Kidney epithelial cell (primary cell): Measurements from ENCODE around the gene FBXL15. TPM values are rescaled to one million over a fixed set of nuclear protein-coding genes. Genes with fewer than 3 reads are reported as not detected.

Source experiments
- DNase-seq: peaks from one replicate; pipeline ENCODE4 v3.0.0-alpha.2; 2010; ENCODE audit warnings: low read depth
- H3K27me3 ChIP-seq: 2 replicates; pipeline ENCODE4 v1.6.0; 2011; ENCODE audit warnings: low read length; ENCODE audit not compliant: control insufficient read depth, insufficient read depth
- H3K36me3 ChIP-seq: 2 replicates; pipeline ENCODE4 v1.5.1; 2011; ENCODE audit warnings: low read length; ENCODE audit not compliant: control insufficient read depth, insufficient read depth
- H3K4me3 ChIP-seq: 2 replicates; pipeline ENCODE4 v1.5.1; 2011; ENCODE audit warnings: low read depth, mild to moderate bottlenecking, control low read depth, low read length
- total RNA-seq: library from RNA; depleted of rRNA; stranded (reverse); fragments of >200 nt; gene quantifications from 2 replicates; pipeline ENCODE4 v1.2.3, GENCODE V29; 2015
- TF ChIP-seq, protein P1 (sequence below): IDR thresholded peaks from 2 replicates; pipeline ENCODE4 v1.5.1; 2011; ENCODE audit warnings: mild to moderate bottlenecking, moderate library complexity, low read length, control low read depth, inconsistent platforms; ENCODE audit not compliant: insufficient read depth, poor library complexity, severe bottlenecking

The FBXL15 gene
- total RNA-seq, 1 donor from 2014 or later, result 20.6 TPM

DNA sequence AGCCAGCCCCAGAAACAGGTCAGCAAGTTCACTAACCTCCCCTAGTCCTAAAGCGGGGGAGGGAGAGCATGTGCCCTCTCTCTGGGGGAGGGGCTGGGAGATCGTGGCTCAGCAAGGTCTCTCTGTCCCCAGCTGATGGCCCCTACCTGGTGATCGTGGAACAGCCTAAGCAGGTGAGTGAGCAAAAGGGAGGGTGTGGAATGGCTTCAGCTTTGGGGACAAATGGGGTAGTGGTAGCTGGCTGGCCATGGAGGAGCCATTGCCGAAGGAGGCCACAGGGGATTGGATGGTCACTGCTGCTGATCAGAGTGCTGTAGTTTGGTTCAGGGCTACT lies 24.4 kb upstream of the FBXL15 start:
- TF ChIP-seq, protein P1, sequence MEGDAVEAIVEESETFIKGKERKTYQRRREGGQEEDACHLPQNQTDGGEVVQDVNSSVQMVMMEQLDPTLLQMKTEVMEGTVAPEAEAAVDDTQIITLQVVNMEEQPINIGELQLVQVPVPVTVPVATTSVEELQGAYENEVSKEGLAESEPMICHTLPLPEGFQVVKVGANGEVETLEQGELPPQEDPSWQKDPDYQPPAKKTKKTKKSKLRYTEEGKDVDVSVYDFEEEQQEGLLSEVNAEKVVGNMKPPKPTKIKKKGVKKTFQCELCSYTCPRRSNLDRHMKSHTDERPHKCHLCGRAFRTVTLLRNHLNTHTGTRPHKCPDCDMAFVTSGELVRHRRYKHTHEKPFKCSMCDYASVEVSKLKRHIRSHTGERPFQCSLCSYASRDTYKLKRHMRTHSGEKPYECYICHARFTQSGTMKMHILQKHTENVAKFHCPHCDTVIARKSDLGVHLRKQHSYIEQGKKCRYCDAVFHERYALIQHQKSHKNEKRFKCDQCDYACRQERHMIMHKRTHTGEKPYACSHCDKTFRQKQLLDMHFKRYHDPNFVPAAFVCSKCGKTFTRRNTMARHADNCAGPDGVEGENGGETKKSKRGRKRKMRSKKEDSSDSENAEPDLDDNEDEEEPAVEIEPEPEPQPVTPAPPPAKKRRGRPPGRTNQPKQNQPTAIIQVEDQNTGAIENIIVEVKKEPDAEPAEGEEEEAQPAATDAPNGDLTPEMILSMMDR, result no peak

DNA sequence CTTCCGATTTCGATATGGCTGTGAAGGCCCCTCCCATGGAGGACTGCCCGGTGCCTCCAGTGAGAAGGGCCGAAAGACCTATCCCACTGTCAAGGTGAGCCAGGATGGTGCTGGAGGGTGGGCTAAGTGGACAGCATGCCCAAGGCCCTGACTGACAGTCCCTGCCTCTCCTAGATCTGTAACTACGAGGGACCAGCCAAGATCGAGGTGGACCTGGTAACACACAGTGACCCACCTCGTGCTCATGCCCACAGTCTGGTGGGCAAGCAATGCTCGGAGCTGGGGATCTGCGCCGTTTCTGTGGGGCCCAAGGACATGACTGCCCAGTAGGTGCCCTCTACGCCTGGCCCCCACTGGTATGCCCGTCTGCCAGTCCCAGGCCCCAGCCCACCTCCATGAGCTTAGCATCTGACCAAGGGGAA lies 23.9 kb upstream of the FBXL15 start:
- no peak overlapping the region for H3K4me3 ChIP-seq
- H3K36me3 ChIP-seq, result peaks cover 1% of the 10 kb centered on the region
- TF ChIP-seq, protein P1, result no peak
- H3K27me3 ChIP-seq, result no peaks in the 10 kb centered on the region
- DNase-seq, result no peak

More for the DNA sequence above, 24.4 kb upstream of the FBXL15 start:
- Histone ChIP-seq H3K4me3 (peak overlapping the region; percentile 57), H3K27me3 (no peaks in the 10 kb centered on the region), H3K36me3 (peaks cover 1% of the 10 kb centered on the region)
- DNase-seq, result no peak

DNA sequence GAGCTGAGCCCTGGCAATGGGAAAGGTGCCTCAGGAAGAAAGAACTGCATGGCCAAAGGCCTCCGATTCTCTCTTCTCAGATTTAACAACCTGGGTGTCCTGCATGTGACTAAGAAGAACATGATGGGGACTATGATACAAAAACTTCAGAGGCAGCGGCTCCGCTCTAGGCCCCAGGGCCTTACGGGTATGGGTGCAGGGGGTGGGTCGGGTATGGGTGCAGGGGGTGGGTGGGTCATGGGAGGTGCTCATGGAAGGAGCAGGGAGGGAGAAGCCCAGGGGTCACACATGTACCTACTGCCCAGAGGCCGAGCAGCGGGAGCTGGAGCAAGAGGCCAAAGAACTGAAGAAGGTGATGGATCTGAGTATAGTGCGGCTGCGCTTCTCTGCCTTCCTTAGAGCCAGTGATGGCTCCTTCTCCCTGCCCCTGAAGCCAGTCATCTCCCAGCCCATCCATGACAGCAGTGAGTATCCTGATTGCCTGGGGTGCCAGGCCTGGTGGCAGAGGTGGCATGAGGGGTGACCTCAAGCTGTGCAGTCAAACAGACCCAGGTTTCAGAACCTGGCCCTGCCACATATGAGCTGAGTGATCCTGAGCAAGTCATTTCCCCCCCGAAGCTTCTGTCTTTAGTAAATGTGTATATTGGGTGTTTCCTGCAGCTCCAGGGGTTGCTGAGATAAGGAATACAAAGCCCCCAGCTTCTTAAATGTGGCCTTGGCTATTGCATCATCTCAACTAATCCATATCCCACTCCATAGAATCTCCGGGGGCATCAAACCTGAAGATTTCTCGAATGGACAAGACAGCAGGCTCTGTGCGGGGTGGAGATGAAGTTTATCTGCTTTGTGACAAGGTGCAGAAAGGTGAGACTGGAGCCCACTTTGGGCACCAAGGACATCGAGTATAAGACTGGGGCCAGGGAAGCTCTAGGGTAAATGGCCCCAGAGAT lies 23.1 kb upstream of the FBXL15 start:
- Histone ChIP-seq H3K4me3 (no peak overlapping the region), H3K36me3 (peaks cover 1% of the 10 kb centered on the region), H3K27me3 (no peaks in the 10 kb centered on the region)
- no peak for DNase-seq
- TF ChIP-seq, protein P1, result no peak

DNA sequence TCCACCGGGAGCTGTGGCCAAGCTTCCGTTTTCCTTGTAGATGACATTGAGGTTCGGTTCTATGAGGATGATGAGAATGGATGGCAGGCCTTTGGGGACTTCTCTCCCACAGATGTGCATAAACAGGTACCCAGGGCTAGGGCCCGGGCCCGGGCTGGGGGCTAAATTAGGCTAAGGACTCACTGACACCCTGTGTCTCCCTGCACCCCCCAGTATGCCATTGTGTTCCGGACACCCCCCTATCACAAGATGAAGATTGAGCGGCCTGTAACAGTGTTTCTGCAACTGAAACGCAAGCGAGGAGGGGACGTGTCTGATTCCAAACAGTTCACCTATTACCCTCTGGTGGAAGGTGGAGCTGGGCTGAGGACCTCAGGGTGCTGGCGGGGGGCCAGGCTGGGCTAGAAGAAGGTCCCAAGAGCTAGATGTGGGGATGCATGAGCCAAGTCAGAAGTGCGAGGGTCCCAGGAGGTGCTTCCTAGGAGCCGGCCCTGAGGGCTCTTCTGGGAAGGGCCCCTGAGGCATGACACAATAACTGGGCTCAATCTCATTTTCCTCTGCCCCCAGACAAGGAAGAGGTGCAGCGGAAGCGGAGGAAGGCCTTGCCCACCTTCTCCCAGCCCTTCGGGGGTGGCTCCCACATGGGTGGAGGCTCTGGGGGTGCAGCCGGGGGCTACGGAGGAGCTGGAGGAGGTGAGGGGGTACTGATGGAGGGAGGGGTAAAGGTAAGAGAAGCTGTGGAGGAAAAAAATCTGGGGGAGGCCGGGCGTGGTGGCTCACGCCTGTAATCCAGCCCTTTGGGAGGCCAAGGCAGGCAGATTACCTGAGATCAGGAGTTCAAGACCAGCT lies 22.2 kb upstream of the FBXL15 start:
- TF ChIP-seq, protein P1, result no peak
- Histone ChIP-seq H3K36me3 (peaks cover 1% of the 10 kb centered on the region), H3K27me3 (no peaks in the 10 kb centered on the region), H3K4me3 (no peak overlapping the region)
- DNase-seq, result no peak

DNA sequence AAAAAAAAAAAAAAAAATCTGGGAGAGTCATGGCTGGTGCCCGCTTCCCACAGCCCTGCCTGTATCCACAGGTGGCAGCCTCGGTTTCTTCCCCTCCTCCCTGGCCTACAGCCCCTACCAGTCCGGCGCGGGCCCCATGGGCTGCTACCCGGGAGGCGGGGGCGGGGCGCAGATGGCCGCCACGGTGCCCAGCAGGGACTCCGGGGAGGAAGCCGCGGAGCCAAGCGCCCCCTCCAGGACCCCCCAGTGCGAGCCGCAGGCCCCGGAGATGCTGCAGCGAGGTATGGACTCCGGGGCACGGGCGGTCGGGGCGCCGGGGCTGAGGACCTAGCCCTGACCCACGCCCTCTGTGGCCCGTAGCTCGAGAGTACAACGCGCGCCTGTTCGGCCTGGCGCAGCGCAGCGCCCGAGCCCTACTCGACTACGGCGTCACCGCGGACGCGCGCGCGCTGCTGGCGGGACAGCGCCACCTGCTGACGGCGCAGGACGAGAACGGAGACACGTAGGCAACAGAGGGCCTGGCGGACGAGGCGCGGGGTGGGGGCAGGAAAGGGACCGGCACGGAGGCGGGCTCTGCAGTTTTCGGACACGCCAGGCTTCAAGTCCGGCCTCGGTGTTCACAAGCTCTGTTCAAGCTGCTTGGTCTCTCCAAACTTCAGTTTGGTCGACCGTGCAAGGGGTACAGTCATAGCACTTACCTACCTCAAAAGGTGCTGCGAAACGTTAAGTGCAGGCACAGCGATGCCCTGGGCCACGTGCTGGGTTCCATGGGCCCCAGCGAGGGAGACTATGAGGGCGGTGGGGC lies 21.2 kb upstream of the FBXL15 start:
- H3K36me3 ChIP-seq, result peaks cover 1% of the 10 kb centered on the region
- no peak for DNase-seq
- no peaks in the 10 kb centered on the region for H3K27me3 ChIP-seq
- peak overlapping the region; percentile 46 for H3K4me3 ChIP-seq
- TF ChIP-seq, protein P1, result peak; percentile 74
